ENCODE measurements around the gene TCF12.

DNA sequence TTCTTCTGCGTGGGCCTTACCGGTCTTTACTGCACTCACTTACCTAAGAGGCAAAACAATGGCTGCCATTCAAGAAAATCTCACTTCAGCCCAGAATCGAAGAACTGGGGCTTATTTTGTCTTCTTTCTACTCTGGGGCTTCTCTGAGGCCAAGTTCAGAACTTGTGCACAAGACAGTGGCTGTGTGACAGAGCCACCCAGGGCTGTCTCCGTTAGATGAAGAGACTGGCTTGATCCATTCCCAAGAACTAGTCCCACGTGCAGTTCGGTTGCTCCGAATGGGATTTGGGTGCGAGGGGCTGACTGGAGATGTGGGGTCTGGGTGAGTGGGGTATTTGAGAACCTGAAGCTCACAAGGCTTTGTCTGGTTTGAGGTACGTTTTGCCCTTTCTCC is 795 bp upstream of the TCF12 start:
- TF ChIP-seq, protein P1, sequence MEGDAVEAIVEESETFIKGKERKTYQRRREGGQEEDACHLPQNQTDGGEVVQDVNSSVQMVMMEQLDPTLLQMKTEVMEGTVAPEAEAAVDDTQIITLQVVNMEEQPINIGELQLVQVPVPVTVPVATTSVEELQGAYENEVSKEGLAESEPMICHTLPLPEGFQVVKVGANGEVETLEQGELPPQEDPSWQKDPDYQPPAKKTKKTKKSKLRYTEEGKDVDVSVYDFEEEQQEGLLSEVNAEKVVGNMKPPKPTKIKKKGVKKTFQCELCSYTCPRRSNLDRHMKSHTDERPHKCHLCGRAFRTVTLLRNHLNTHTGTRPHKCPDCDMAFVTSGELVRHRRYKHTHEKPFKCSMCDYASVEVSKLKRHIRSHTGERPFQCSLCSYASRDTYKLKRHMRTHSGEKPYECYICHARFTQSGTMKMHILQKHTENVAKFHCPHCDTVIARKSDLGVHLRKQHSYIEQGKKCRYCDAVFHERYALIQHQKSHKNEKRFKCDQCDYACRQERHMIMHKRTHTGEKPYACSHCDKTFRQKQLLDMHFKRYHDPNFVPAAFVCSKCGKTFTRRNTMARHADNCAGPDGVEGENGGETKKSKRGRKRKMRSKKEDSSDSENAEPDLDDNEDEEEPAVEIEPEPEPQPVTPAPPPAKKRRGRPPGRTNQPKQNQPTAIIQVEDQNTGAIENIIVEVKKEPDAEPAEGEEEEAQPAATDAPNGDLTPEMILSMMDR (IDR thresholded peaks at IDR 0.05), result no peak
- TF ChIP-seq POLR2A (IDR thresholded peaks at IDR 0.05) (no peak), POLR2AphosphoS5 (IDR thresholded peaks at IDR 0.05; ENCODE audit: insufficient read depth in 1 of 2, low read depth in 1 of 2) (no peak)
